ENCODE results near the gene FNDC3B.

Gene FNDC3B

GRCh38 chr3:172046268-172046915 is 7.0 kb downstream of the FNDC3B start:
- no peak for DNase-seq (ENCODE audit: low read depth)
- H3K4me3 ChIP-seq (ENCODE audit: low read depth, low read length) = no peak overlapping the region
- TF ChIP-seq CTCF (IDR thresholded peaks at IDR 0.05; ENCODE audit: insufficient read depth, low read depth, low read length, missing control alignments) = no peak

- no peak for TF ChIP-seq CTCF (IDR thresholded peaks at IDR 0.05; ENCODE audit: insufficient read depth, low read depth, low read length, missing control alignments)
- no peak overlapping the region for H3K4me3 ChIP-seq (ENCODE audit: low read depth, low read length)
- DNase-seq (ENCODE audit: low read depth) = no peak
Observed at GRCh38 chr3:172047567-172048115, 8.3 kb downstream of the FNDC3B start.

- DNase-seq (ENCODE audit: low read depth) = no peak
Observed at GRCh38 chr3:172048599-172048998, 9.2 kb downstream of the FNDC3B start.

GRCh38 chr3:172051310-172051956 is 12.1 kb downstream of the FNDC3B start:
- H3K4me3 ChIP-seq (ENCODE audit: low read depth, low read length) = no peak overlapping the region
- TF ChIP-seq CTCF (IDR thresholded peaks at IDR 0.05; ENCODE audit: insufficient read depth, low read depth, low read length, missing control alignments) = no peak

More at GRCh38 chr3:172048599-172048998, 9.2 kb downstream of the FNDC3B start:
- no peak overlapping the region for H3K4me3 ChIP-seq (ENCODE audit: low read depth, low read length)
- TF ChIP-seq CTCF (IDR thresholded peaks at IDR 0.05; ENCODE audit: insufficient read depth, low read depth, low read length, missing control alignments) = no peak

GRCh38 chr3:172051957-172052354 is 12.6 kb downstream of the FNDC3B start:
- DNase-seq (ENCODE audit: low read depth) = no peak
- H3K4me3 ChIP-seq (ENCODE audit: low read depth, low read length) = no peak overlapping the region
- no peak for TF ChIP-seq CTCF (IDR thresholded peaks at IDR 0.05; ENCODE audit: insufficient read depth, low read depth, low read length, missing control alignments)

More at GRCh38 chr3:172051310-172051956, 12.1 kb downstream of the FNDC3B start:
- no peak for DNase-seq (ENCODE audit: low read depth)

GRCh38 chr3:172052405-172052804 is 13.0 kb downstream of the FNDC3B start:
- TF ChIP-seq CTCF (IDR thresholded peaks at IDR 0.05; ENCODE audit: insufficient read depth, low read depth, low read length, missing control alignments) = no peak
- DNase-seq (ENCODE audit: low read depth) = no peak
- H3K4me3 ChIP-seq (ENCODE audit: low read depth, low read length) = no peak overlapping the region
